Activated CD4-positive, CD25-positive, alpha-beta regulatory T cell treated with anti-CD3 and anti-CD28 coated beads, Interleukin-2, amount 50 U/mL, for 16 hours (primary cell): ENCODE measurements around the gene BICD2.

ENCODE experiments used
- DNase-seq: peaks from one replicate; pipeline ENCODE4 v3.0.0-alpha.2; 2020; ENCODE audit warnings: low read depth, low spot score

Gene BICD2

DNA sequence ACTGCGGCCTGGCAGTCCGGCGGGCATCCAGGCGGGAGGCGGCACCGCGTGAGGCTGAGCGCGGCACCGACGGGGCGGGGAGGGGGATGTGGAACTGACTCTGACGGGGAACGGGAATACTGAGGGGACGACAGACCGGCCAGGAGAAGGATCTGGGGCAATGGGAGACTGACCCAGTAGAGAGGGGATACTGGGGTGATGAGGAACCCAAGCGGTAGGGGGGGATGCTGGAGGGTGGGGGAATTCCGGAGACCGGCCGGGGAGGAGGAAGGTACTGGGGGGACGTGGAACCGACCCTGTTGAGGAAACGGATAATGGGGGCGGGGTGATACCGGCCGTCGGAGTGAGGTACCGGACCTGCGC, 95.1 kb downstream of the BICD2 start:
- DNase-seq: no peak

- DNase-seq: no peak
Measured at GRCh38 chr9:92668746-92669526, 95.7 kb downstream of the BICD2 start.

DNA sequence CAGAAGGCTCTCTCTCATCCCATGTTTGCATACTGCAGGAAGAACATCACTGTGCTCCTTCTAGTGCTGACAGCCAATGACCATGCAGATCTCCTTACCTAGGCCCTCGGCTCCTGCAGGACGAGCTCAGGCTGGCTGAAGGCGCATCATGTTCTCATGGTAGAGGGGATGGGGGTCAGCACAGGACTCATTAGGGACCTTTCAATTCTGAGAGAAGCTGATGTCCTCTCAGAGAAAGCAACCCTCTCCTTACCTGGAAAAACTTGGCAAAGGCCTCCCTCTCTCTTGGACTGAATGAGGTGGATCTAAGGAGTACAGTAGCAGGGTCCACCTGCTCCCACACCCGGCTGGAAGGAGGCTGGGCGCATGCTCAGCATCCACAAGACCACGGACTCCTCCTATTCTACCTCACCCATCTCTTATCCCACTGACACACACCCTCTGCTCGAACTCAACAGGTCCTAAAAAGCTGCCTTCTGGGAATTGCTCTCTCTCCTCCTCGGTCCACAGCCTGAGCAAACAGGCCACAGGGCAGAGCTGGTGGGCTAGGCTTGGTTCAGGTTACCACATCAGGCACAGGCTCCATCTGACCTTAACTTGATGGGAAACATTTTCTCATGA, 97.6 kb downstream of the BICD2 start:
- DNase-seq: no peak

GRCh38 chr9:92666236-92666635, 98.4 kb downstream of the BICD2 start:
- no peak for DNase-seq

GRCh38 chr9:92665836-92666235, 98.8 kb downstream of the BICD2 start:
- no peak for DNase-seq

DNA sequence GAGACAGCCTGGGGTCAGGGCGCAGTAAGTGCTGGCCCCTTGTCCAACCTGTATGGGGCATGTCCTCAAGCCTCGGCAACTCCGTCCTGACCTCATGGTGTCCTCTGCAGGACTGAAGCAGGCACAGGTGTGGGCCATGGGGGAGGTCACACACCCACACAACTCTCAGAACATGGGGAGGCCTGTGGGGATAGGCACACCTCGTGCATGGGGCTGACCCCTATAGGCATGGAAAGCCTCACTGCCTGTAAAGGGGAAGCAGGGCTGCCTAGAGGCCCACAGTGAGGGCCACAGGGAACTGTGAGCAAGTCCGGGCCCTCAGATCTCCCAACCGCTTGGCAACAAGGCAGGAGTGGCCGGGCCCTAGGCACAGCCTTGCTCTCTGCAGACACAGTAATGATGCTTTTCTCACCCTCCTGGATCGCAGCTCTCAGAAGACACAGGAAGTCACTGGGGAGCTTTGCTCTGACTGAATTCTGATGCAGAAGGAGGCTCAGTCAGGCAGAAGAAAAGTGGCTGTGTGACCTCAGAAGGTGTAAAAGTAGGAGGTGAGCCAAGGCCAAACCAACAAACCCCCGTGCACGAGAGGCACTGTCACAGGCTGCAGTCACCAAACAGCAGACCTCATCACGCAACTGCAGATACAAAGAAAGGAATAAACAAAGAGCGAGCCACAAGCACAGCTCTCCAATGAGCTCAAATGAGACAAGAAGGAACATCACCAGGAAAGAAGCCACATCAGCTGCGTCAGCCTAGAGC, 100.1 kb downstream of the BICD2 start:
- no peak for DNase-seq

- DNase-seq: no peak
Measured at GRCh38 chr9:92663951-92664350, 100.7 kb downstream of the BICD2 start.

- no peak for DNase-seq
Measured at GRCh38 chr9:92663126-92663525, 101.5 kb downstream of the BICD2 start.

DNA sequence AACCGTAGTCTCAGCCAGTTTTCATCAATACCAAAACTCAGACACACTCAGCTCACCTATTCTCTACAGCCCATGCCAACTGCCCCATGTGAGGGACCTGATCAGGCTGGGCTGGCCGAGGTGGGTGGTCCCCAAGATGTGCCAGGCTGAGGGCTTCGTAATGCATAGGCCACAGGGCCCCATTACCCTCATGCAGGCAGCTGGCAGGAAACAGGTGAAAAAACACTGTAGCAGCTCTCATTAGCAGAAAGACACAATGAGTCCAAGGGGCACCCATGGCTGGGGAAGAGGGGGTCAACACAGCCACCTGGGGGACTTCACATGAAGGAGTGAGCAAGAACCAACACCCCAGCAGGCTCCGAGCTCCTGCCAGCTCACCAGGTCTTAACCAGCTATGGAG, 102.9 kb downstream of the BICD2 start:
- DNase-seq: no peak
